Thymus (tissue), 14 donors: ENCODE results near the gene BRD3. TPM values are rescaled to one million over a fixed set of nuclear protein-coding genes. Genes with fewer than 3 reads are reported as not detected.
"Not testable (repeated sequence)": the region's sequence is repeated elsewhere in the genome, so short reads cannot be mapped to it uniquely, and the experiment has no call there.

Experiments
- DNase-seq, 9 donors: peaks; one replicate each; pipeline ENCODE4 v3.0.0-alpha.2; 2013; ENCODE audit warnings: low spot score in 9 of 9, low read depth in 6 of 9, missing footprints in 1 of 9
- H3K27ac ChIP-seq, 2 donors: one replicate each; pipeline ENCODE4 v1.5.1; 2013; ENCODE audit warnings: control low read depth in 1 of 2, low read depth in 1 of 2, low read length in 1 of 2, mild to moderate bottlenecking in 1 of 2, moderate library complexity in 1 of 2
- H3K27me3 ChIP-seq, 2 donors: one replicate each; pipeline ENCODE4 v1.5.1; 2013; ENCODE audit warnings: low read length in 1 of 2; ENCODE audit not compliant: control insufficient read depth in 2 of 2, insufficient read depth in 1 of 2
- H3K36me3 ChIP-seq, 2 donors: one replicate each; pipeline ENCODE4 v1.5.1; 2013; ENCODE audit warnings: low read length in 1 of 2, mild to moderate bottlenecking in 1 of 2, moderate library complexity in 1 of 2; ENCODE audit not compliant: control insufficient read depth in 2 of 2, insufficient read depth in 2 of 2
- H3K4me1 ChIP-seq, 2 donors: one replicate each; pipeline ENCODE4 v1.5.1; 2013; ENCODE audit warnings: low read length in 2 of 2; ENCODE audit not compliant: control insufficient read depth in 2 of 2, insufficient read depth in 2 of 2
- H3K4me3 ChIP-seq, 2 donors: one replicate each; pipeline ENCODE4 v1.5.1; 2013; ENCODE audit warnings: low read length in 2 of 2, control low read depth in 1 of 2, mild to moderate bottlenecking in 1 of 2
- H3K9me3 ChIP-seq, 2 donors: one replicate each; pipeline ENCODE4 v1.5.1; 2013; ENCODE audit warnings: low read length in 1 of 2, mild to moderate bottlenecking in 1 of 2; ENCODE audit not compliant: control insufficient read depth in 2 of 2, insufficient read depth in 1 of 2
- WGBS: extraction: QIAGEN DNeasy Blood & Tissue Kit; methylation state at CpG from one replicate; pipeline ENCODE4 v1.1.7; 2013; 5-methylcytosine and 5-hydroxymethylcytosine counted together
- long read RNA-seq, 10 donors: transcript quantifications; one replicate each; lab custom pipeline, GENCODE V29; 2026
- polyA plus RNA-seq: library from polyadenylated mRNA; stranded (reverse); fragments of 200-250 nt; gene quantifications from one replicate; pipeline ENCODE4 v1.2.3, GENCODE V29; 2013
- total RNA-seq: library from RNA; stranded (reverse); fragments of 120-200 nt; gene quantifications from one replicate; pipeline ENCODE4 v1.2.4, GENCODE V29; 2013
- donor health status: healthy.

The BRD3 gene
- total RNA-seq = 6.4 TPM
- 14.5 TPM for polyA plus RNA-seq
- long read RNA-seq, donor 1 = 0 reads
- long read RNA-seq, donor 2 = 0 reads
- long read RNA-seq, donor 3, full-length matches to known transcripts = 1 of 1 reads
- long read RNA-seq, donor 3, partial matches to known transcripts = 0 of 1 reads
- long read RNA-seq, donor 3, other reads (novel, unspliced or antisense) = 0 of 1 reads
- long read RNA-seq, donor 4 = 0 reads
- long read RNA-seq, donor 5 = 0 reads
- long read RNA-seq, donor 6, full-length matches to known transcripts = 2 of 13 reads
- long read RNA-seq, donor 6, partial matches to known transcripts = 11 of 13 reads
- long read RNA-seq, donor 6, other reads (novel, unspliced or antisense) = 0 of 13 reads
- long read RNA-seq, donor 7 = 0 reads
- long read RNA-seq, donor 8, full-length matches to known transcripts = 1 of 1 reads
- long read RNA-seq, donor 8, partial matches to known transcripts = 0 of 1 reads
- long read RNA-seq, donor 8, other reads (novel, unspliced or antisense) = 0 of 1 reads
- long read RNA-seq, donor 9 = 0 reads
- long read RNA-seq, donor 10 = 0 reads

DNA sequence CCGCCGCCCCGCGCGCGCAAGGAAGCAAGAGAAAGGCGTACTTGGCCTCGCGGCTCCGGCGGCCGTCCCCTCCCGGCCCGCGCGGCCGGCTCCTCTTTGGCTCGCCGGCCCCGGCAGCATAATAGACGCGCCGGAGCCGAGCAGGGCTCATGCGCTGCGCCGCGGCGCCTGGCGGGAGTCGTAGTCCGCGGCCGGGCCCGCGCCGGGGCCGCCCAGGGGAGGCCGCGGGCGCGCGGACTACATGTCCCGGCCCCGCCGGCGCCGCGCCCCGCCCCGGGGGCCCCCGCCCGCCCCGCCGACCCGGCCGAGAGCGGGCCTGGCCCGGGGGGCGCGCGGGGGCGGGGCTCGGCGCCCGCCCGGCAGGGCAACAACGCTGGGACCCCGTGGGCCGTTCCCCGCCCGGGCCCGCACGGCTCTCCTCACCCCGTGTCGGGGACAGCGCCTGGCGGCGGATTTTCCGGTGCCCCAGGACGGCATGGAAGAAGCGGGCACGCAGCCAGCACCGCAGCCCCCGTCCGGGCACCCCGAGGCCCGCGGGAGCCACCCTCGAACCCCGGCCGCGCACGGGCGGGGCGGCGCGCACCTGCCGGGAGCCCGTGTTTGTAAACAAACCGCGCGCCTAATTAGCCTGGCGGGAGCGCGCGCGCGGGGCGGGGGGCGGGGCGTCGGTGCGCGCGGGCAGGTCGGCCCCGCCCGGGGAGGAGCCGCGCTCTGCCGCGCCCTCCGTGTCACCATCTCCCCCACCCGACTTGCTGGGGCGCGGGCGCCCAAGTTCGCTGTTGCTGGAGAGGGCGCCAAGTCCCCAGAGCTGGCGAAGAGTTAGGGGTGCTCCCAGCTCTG is at the start of gene BRD3:
Gene BRD3, minus strand, starts transcription at position 123 of the 840 bp plus-strand sequence. CDS start 14,549 bp downstream, outside the sequence.
- H3K4me1 ChIP-seq = peaks cover 7 to 21% of the 10 kb centered on the region in 2 donors
- H3K4me3 ChIP-seq = peak within 1 kb of the TSS; percentile 77 to 92
- peak; percentile 58 to 93 (median 82) for DNase-seq
- no peaks in the 10 kb centered on the region for H3K36me3 ChIP-seq
- WGBS = under 1% methylated on average over 125 of the region's 131 CpGs
- H3K27ac ChIP-seq = peak within 1 kb of the TSS; percentile 93 to 98
- peaks cover 0 to 4% of the 10 kb centered on the region in 2 donors for H3K9me3 ChIP-seq
- H3K27me3 ChIP-seq = peaks cover 0 to 27% of the 10 kb centered on the region in 2 donors

DNA sequence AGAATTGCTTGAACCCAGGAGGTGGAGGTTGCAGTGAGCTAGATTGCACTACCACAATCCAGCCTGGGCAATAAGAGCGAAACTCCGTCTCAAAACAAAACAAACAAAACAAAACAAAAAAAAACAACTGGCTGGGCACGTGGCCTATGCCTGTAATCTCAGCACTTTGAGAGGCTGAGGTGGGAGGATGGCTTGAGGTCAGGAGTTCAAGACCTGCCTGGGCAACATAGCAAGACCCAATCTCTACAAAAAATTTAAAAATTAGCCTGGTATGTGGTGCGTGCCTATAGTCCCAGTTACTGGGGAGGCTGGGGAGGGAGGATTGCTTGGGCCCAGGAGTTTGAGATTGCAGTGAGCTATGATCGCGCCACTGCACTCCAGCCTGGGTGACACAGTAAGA is 44.7 kb upstream of the BRD3 start:
- H3K4me1 ChIP-seq = no peaks in the 10 kb centered on the region
- WGBS = 96% methylated on average over 6 of the region's 6 CpGs
- H3K27me3 ChIP-seq = no peaks in the 10 kb centered on the region
- no peaks in the 10 kb centered on the region for H3K9me3 ChIP-seq
- H3K27ac ChIP-seq = no peak overlapping the region
- no peak for DNase-seq
- no peaks in the 10 kb centered on the region for H3K36me3 ChIP-seq
- H3K4me3 ChIP-seq = no peak overlapping the region

DNA sequence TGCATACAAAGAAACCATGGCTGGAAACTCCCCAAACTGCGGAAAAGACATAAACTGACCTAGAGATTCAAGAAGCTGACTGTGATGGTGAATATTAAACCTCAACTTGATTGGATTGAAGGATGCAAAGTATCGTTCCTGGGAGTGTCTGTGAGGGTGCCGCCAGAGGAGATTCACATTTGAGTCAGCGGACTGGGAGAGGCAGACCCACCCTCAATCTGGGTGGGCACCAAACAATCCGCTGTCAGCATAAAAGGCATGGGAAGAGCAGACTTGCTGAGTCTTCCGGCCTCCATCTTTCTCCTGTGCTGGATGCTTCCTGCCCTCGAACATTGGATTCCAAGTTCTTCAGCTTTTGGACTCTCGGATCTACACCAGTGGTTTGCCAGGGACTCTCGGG is 43.2 kb upstream of the BRD3 start:
- Histone ChIP-seq H3K9me3 (no peaks in the 10 kb centered on the region), H3K4me1 (no peaks in the 10 kb centered on the region), H3K4me3 (no peak overlapping the region), H3K36me3 (no peaks in the 10 kb centered on the region), H3K27ac (no peak overlapping the region), H3K27me3 (no peaks in the 10 kb centered on the region)
- WGBS = 77% methylated on average over 9 of the region's 9 CpGs
- DNase-seq = no peak

DNA sequence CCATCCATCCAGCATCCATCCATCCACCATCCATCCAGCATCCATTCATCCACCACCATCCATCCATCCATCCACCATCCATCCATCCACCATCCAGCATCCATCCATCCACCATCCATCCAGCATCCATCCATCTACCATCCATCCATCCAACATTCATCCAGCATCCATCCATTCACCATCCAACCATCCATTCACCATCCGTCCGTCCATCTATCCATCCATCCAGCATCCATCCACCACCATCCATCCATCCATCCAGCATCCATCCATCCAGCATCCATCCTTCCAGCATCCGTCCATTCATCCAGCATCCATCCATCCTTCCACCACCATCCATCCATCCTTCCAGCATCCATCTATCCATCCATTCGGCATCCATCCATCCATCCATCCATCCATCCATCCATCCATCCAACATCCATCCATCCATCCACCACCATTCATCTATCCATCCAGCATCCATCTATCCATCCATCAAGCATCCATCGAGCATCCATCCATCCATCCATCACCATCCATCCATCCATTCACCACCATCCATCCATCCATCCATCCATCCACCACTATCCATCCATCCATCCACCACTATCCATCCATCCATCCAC is 35.7 kb upstream of the BRD3 start:
- Histone ChIP-seq H3K4me1 (no peaks in the 10 kb centered on the region), H3K27ac (no peak overlapping the region), H3K4me3 (no peak overlapping the region), H3K9me3 (no peaks in the 10 kb centered on the region), H3K36me3 (no peaks in the 10 kb centered on the region), H3K27me3 (no peaks in the 10 kb centered on the region)
- WGBS = 94% methylated on average over 5 of the region's 5 CpGs
- no peak for DNase-seq

DNA sequence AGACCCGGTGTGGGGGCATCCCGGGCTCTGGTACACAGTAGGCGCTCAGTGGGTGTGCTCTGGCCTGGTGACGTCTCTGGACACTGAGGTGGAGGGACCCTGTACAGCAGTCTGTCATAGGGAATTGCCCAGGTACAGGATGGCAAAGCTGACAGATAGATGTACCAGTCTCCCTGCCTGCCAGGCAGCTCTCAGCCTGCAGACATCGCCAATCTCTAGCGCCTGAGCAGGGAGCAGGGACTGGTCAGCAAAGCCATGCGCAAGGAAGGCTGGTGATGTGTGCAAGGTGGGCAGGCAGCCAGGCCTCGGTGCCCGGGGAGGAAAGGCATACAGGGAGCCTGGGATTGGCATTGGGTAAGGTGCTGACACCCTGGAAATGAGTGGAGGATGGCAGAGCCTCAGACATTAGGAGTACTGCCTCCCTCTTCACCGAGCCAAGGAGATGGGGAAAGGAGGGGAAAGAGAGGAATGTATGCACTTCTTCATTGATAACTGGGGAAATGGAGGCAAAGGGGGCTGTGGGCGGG is 33.9 kb upstream of the BRD3 start:
- no peaks in the 10 kb centered on the region for H3K27me3 ChIP-seq
- no peaks in the 10 kb centered on the region for H3K9me3 ChIP-seq
- H3K4me1 ChIP-seq = no peaks in the 10 kb centered on the region
- 87% methylated on average over 11 of the region's 11 CpGs for WGBS
- H3K36me3 ChIP-seq = no peaks in the 10 kb centered on the region
- no peak for DNase-seq
- H3K27ac ChIP-seq = no peak overlapping the region
- no peak overlapping the region for H3K4me3 ChIP-seq

DNA sequence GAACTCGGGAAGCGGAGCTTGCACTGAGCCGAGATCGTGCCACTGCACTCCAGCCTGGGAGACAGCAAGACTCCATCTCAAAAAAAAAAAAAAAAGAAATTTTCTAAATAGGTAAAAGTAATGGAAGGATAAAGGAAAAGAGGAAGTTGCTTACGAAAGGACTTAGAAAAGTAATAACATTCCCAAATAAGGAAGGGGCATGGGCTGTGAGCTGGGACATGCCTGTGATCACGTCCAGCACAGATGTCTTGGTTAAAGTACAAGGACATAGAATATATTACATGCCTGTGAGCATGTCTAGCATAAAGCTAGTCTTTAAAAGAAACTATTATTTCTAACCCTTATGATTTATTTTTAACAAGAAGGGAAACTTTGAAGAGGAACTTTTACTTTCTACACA is 33.3 kb upstream of the BRD3 start:
- H3K4me1 ChIP-seq, H3K27ac ChIP-seq, H3K36me3 ChIP-seq, H3K27me3 ChIP-seq, H3K4me3 ChIP-seq, DNase-seq, H3K9me3 ChIP-seq: not testable (repeated sequence)
- 66% methylated on average over 6 of the region's 6 CpGs for WGBS

DNA sequence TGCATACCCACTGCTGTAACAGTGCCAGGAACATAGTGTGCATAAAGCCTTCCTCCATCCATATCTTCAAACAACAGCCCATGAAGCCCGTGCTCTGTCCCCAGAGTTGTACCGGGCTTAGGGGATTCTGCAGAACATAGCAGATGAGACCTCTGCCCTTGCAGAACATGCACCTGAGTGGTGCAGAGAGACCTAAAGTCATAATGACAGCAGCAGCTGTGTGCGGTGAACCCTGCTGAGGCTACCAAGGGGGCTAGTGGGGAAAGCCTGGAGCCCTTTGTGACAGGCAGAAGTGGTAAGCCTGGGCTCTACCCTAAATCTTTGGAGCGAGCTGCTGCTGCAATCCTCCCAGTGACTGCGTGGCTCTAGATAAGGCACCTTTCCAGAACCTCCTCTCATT is 32.2 kb upstream of the BRD3 start:
- WGBS = 97% methylated on average over 5 of the region's 5 CpGs
- Histone ChIP-seq H3K4me1 (no peaks in the 10 kb centered on the region), H3K27ac (no peak overlapping the region), H3K36me3 (no peaks in the 10 kb centered on the region), H3K27me3 (no peaks in the 10 kb centered on the region), H3K9me3 (no peaks in the 10 kb centered on the region), H3K4me3 (no peak overlapping the region)
- no peak for DNase-seq

DNA sequence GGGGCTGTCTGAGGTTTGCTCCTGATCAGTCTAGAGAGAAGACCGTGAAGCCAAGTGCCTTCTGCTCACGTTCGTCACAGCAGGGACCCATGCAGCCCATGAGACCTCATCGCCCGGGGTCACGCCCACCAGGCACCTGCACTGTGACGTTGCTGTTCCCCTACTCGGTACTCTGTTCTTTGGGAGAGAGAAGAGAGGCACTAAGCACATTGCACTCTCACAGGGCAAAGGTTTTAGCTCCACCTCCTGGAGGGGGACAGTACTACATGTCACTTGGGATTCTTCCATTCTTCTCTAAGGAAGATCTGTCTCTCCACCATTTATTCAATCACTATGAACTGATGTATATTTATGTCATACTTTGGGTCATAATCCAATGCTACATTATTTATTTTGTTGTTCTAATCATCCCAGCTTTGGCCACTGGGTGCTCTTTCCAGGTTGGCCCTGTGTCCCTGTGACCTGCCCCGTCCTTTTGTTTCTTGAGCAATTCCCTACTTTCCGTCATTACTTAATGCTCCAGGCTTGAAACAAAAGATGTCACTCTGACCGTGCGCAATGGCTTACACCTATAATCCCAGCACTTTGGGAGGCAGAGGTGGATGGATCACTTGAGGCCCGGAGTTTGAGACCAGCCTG is 31.4 kb upstream of the BRD3 start:
- H3K27me3 ChIP-seq = peaks cover 0 to under 1% of the 10 kb centered on the region in 2 donors
- no peaks in the 10 kb centered on the region for H3K9me3 ChIP-seq
- no peaks in the 10 kb centered on the region for H3K36me3 ChIP-seq
- DNase-seq = peak; percentile 16 to 70 (median 38)
- H3K4me3 ChIP-seq = no peak overlapping the region
- no peak overlapping the region for H3K27ac ChIP-seq
- no peaks in the 10 kb centered on the region for H3K4me1 ChIP-seq
- 48% methylated on average over 13 of the region's 13 CpGs for WGBS
